Measurements from ENCODE around the gene CTAG1A.

- TF ChIP-seq MAX (IDR thresholded peaks at IDR 0.05) (no peak), POLR2AphosphoS5 (IDR thresholded peaks at IDR 0.05; ENCODE audit: low read depth, low read length) (no peak), REST (IDR thresholded peaks at IDR 0.05; ENCODE audit: low read depth) (no peak), EZH2phosphoT487 (IDR thresholded peaks at IDR 0.05; ENCODE audit: borderline replicate concordance) (no peak), CTCF (IDR thresholded peaks at IDR 0.05 in 2 of 3, conservative IDR thresholded peaks at IDR 0.05 in 1 of 3; ENCODE audit: borderline replicate concordance in 1 of 3, insufficient read depth in 1 of 3, low read depth in 2 of 3, low read length in 2 of 3) (no peak), POLR2A (IDR thresholded peaks at IDR 0.05; ENCODE audit: borderline replicate concordance, extremely low read depth, insufficient read depth, insufficient read length) (no peak), EZH2 (IDR thresholded peaks at IDR 0.05) (no peak), ZNF274 (IDR thresholded peaks at IDR 0.05; ENCODE audit: low read depth, low read length) (no peak), TCF7L2 (IDR thresholded peaks at IDR 0.05; ENCODE audit: borderline replicate concordance, extremely low read depth, insufficient read depth, insufficient read length) (no peak), CEBPB (IDR thresholded peaks at IDR 0.05; ENCODE audit: low read depth) (no peak), SIN3A (IDR thresholded peaks at IDR 0.05; ENCODE audit: low read depth) (no peak), SP1 (IDR thresholded peaks at IDR 0.05; ENCODE audit: low read depth) (no peak), ATF3 (IDR thresholded peaks at IDR 0.05) (no peak), JUND (IDR thresholded peaks at IDR 0.05) (no peak)
These were observed 43.4 kb upstream of the CTAG1A start for GRCh38 chrX:154541589-154541895.
